HepG2 (cell line): Measurements from ENCODE around the gene CD7. TPM values are rescaled to one million over a fixed set of nuclear protein-coding genes. Genes with fewer than 3 reads are reported as not detected.

ENCODE experiments used
- ATAD3A ChIP-seq: sonication (generic); formaldehyde crosslinking; IDR thresholded peaks from 2 replicates; pipeline ENCODE4 v1.4.0; 2020; ENCODE audit warnings: missing genetic modification reagents
- CCAR2 ChIP-seq: fragments of 200-400 bp; formaldehyde crosslinking; optimal IDR thresholded peaks from 2 replicates; pipeline ENCODE3; 2018; ENCODE audit warnings: low read depth, mild to moderate bottlenecking, low read length, moderate library complexity
- FOXA1 ChIP-seq, 2 experiments: fragments of 450-650 bp in 1 of 2; sonication (generic) in 1 of 2; formaldehyde crosslinking in 1 of 2; IDR thresholded peaks; 2 replicates each; pipeline versions ENCODE4 v1.4.0 to v1.6.1; 2016 to 2020; ENCODE audit warnings: missing genetic modification reagents in 1 of 2
- FOXO1 ChIP-seq: sonication (generic); formaldehyde crosslinking; IDR thresholded peaks from 2 replicates; pipeline ENCODE4 v1.4.0; 2020; ENCODE audit warnings: missing genetic modification reagents
- FOXP1 ChIP-seq, 2 experiments: fragments of 450-650 bp in 1 of 2; IDR thresholded peaks; 2 replicates each; pipeline ENCODE4 v1.6.1; 2017 to 2018; ENCODE audit warnings: antibody characterized with exemption in 1 of 2
- GTF3A ChIP-seq: sonication (generic); formaldehyde crosslinking; conservative IDR thresholded peaks from 2 replicates; pipeline ENCODE4 v1.4.0; 2020; ENCODE audit warnings: mild to moderate bottlenecking, missing genetic modification reagents
- HDAC6 ChIP-seq: fragments of 200-600 bp; sonication (generic); IDR thresholded peaks from 2 replicates; pipeline ENCODE4 v1.7.0; 2017; ENCODE audit warnings: mild to moderate bottlenecking, antibody characterized with exemption, low read length, low read depth
- NBN ChIP-seq: fragments of 450-650 bp; conservative IDR thresholded peaks from 2 replicates; pipeline ENCODE4 v1.6.1; 2017
- NFE2 ChIP-seq: sonication (generic); formaldehyde crosslinking; IDR thresholded peaks from 2 replicates; pipeline ENCODE4 v1.4.0; 2020; ENCODE audit warnings: missing genetic modification reagents
- NR2C2 ChIP-seq: sonication (generic); formaldehyde crosslinking; IDR thresholded peaks from 2 replicates; pipeline ENCODE4 v1.4.0; 2020; ENCODE audit warnings: missing genetic modification reagents, mild to moderate bottlenecking, moderate library complexity, borderline replicate concordance
- NR2F1 ChIP-seq, 2 experiments: fragments of 450-650 bp in 1 of 2; formaldehyde crosslinking in 1 of 2; IDR thresholded peaks; 2 replicates each; pipeline versions ENCODE4 v1.5.0 to v1.6.1; 2016 to 2020; ENCODE audit warnings: mild to moderate bottlenecking in 1 of 2, missing compliant biosample characterization in 1 of 2, missing genetic modification reagents in 1 of 2, moderate library complexity in 1 of 2
- RARA ChIP-seq: IDR thresholded peaks from 2 replicates; pipeline ENCODE4 v1.6.1; 2016; ENCODE audit warnings: missing genetic modification reagents, missing compliant biosample characterization
- REXO4 ChIP-seq: sonication (generic); formaldehyde crosslinking; IDR thresholded peaks from 2 replicates; pipeline ENCODE4 v1.8.0; 2022; ENCODE audit warnings: missing genetic modification reagents, mild to moderate bottlenecking, borderline replicate concordance
- SALL1 ChIP-seq: sonication (generic); formaldehyde crosslinking; IDR thresholded peaks from 2 replicates; pipeline ENCODE4 v1.8.0; 2022; ENCODE audit warnings: mild to moderate bottlenecking, missing genetic modification reagents
- SP140L ChIP-seq: sonication (generic); formaldehyde crosslinking; IDR thresholded peaks from 2 replicates; pipeline ENCODE4 v1.4.0; 2020; ENCODE audit warnings: missing genetic modification reagents, borderline replicate concordance
- SYNCRIP ChIP-seq: fragments of 200-400 bp; formaldehyde crosslinking; IDR thresholded peaks from 2 replicates; pipeline ENCODE4 v1.6.1; 2018; ENCODE audit warnings: mild to moderate bottlenecking, low read depth, low read length; ENCODE audit not compliant: insufficient read depth
- TEAD3 ChIP-seq: optimal IDR thresholded peaks from 2 replicates; pipeline ENCODE3; 2016; ENCODE audit warnings: borderline replicate concordance
- TFE3 ChIP-seq: IDR thresholded peaks from 2 replicates; pipeline ENCODE4 v1.6.1; 2016
- ZNF136 ChIP-seq: sonication (generic); formaldehyde crosslinking; IDR thresholded peaks from 2 replicates; pipeline ENCODE4 v1.8.1; 2022; ENCODE audit warnings: low read depth, mild to moderate bottlenecking, moderate library complexity, missing genetic modification reagents
- ZNF20 ChIP-seq: sonication (generic); formaldehyde crosslinking; IDR thresholded peaks from 2 replicates; pipeline ENCODE4 v1.4.0; 2020; ENCODE audit warnings: mild to moderate bottlenecking, moderate library complexity, missing genetic modification reagents
- ZNF335 ChIP-seq: sonication (generic); formaldehyde crosslinking; IDR thresholded peaks from 2 replicates; pipeline ENCODE4 v1.4.0; 2020; ENCODE audit warnings: missing genetic modification reagents
- ZNF44 ChIP-seq: sonication (generic); formaldehyde crosslinking; IDR thresholded peaks from 2 replicates; pipeline ENCODE4 v1.5.1; 2020; ENCODE audit warnings: mild to moderate bottlenecking, missing genetic modification reagents
- ZNF557 ChIP-seq: sonication (generic); formaldehyde crosslinking; IDR thresholded peaks from 2 replicates; pipeline ENCODE4 v1.4.0; 2020; ENCODE audit warnings: missing genetic modification reagents
- ZNF75D ChIP-seq: sonication (generic); formaldehyde crosslinking; IDR thresholded peaks from 2 replicates; pipeline ENCODE4 v1.8.1; 2023; ENCODE audit warnings: missing genetic modification reagents, mild to moderate bottlenecking, borderline replicate concordance
- polyA plus RNA-seq, 8 experiments: library from polyadenylated mRNA; depleted of rRNA in 3 of 8; stranded (reverse) in 7 of 8; unstranded in 1 of 8; fragments of >200 nt; fragmentation: Illumina TruSeq in 4 of 8; extraction: Trizol in 4 of 8; gene quantifications; 2 replicates each; pipeline versions ENCODE4 v1.2.1 to v1.2.3, GENCODE V29; 2011 to 2016; ENCODE audit warnings: low read depth in 4 of 8, missing spikeins in 1 of 8, mixed read lengths in 1 of 8; ENCODE audit not compliant: insufficient read depth in 1 of 8
- total RNA-seq, 5 experiments: library from RNA; depleted of rRNA; stranded (reverse); fragments of >200 nt; fragmentation: Illumina TruSeq; extraction: Trizol; gene quantifications; 2 replicates each; pipeline ENCODE4 v1.2.3, GENCODE V29; 2016; ENCODE audit warnings: low read depth in 1 of 5
- TF ChIP-seq, protein P1 (sequence below): sonication (generic); formaldehyde crosslinking; IDR thresholded peaks from 2 replicates; pipeline ENCODE4 v1.4.0; 2020; ENCODE audit warnings: missing genetic modification reagents, borderline replicate concordance
- TF ChIP-seq, protein P2 (sequence below): sonication (generic); formaldehyde crosslinking; IDR thresholded peaks from 2 replicates; pipeline ENCODE4 v1.5.0; 2020; ENCODE audit warnings: mild to moderate bottlenecking, missing genetic modification reagents, borderline replicate concordance

CD7 gene
- total and polyA plus RNA-seq, 2 of the 13 experiments (the other 11 are each of a cell fraction or from before 2014, with no cell fraction given): 67.6 to 76.4 TPM

DNA sequence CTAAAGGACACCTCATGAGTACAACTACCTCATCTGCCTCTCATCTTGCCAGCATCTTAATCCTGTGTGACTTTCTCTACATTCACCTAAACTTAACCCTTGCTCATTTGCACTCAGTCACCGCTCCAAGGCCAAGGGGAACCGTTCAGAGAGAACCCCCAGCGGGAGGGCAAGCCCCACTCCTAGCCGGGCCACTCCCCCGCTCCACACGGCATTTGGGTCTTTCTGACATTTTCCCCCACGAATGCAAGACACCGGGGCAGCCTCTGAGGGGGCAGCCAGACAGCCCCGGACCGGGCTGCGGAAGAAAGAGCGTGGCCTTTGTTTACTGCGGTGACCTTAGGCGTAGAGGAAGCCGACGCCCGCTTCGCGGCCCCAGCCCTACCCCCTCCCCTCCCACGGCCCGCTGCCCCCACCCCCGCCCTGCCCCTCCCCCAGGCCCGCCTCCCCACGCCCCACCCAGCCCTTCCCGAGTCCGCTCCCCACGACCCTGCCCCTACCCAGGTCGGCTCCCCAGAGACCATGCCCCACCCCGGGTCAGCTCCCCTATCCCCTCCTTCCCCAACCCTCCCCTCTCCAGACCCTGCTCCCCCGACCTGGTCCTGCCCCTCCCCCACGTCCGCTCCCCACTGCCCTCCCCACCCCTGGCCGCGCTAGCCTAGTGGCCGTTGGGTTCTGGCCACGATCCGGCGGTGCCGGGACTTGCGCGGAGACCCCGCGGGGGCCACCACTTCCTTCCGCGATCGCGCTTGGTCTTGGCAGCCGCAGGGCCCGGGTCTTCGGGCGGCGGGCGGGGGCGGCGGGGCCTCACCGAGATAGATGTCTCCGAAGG is 44.7 kb downstream of the CD7 start (continued):
- TF ChIP-seq FOXO1 (CRISPR knock-in tag): 0 out of 2 replicates have a peak, but pooled peaks have one; percentile 19
- no peak for TF ChIP-seq NR2C2 (CRISPR knock-in tag)
- no peak for TF ChIP-seq NFE2 (CRISPR knock-in tag)
- TF ChIP-seq, protein P1, sequence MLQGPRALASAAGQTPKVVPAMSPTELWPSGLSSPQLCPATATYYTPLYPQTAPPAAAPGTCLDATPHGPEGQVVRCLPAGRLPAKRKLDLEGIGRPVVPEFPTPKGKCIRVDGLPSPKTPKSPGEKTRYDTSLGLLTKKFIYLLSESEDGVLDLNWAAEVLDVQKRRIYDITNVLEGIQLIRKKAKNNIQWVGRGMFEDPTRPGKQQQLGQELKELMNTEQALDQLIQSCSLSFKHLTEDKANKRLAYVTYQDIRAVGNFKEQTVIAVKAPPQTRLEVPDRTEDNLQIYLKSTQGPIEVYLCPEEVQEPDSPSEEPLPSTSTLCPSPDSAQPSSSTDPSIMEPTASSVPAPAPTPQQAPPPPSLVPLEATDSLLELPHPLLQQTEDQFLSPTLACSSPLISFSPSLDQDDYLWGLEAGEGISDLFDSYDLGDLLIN (CRISPR knock-in tag): no peak
- TF ChIP-seq ZNF75D (CRISPR knock-in tag): no peak
- no peak for TF ChIP-seq HDAC6
- TF ChIP-seq GTF3A (CRISPR knock-in tag): no peak
- TF ChIP-seq ZNF335 (CRISPR knock-in tag): no peak
- TF ChIP-seq ZNF136 (CRISPR knock-in tag): 0 out of 2 replicates have a peak, but pooled peaks have one; percentile 12
- TF ChIP-seq TEAD3 (CRISPR knock-in tag): peak; percentile 8
- TF ChIP-seq FOXP1 (IDR thresholded peaks at IDR 0.05): no peak
- TF ChIP-seq FOXP1 (CRISPR knock-in tag; IDR thresholded peaks at IDR 0.05): peak; percentile 47
- no peak for TF ChIP-seq NBN
- TF ChIP-seq, protein P2, sequence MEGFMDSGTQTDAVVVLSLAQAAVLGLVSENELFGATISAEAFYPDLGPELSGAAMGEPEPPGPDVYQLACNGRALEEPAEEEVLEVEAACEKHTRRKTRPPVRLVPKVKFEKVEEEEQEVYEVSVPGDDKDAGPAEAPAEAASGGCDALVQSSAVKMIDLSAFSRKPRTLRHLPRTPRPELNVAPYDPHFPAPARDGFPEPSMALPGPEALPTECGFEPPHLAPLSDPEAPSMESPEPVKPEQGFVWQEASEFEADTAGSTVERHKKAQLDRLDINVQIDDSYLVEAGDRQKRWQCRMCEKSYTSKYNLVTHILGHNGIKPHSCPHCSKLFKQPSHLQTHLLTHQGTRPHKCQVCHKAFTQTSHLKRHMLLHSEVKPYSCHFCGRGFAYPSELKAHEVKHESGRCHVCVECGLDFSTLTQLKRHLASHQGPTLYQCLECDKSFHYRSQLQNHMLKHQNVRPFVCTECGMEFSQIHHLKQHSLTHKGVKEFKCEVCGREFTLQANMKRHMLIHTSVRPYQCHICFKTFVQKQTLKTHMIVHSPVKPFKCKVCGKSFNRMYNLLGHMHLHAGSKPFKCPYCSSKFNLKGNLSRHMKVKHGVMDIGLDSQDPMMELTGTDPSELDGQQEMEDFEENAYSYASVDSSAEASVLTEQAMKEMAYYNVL (CRISPR knock-in tag): peak; percentile 1; the same call in 1 of the 2 replicates
- TF ChIP-seq ZNF20 (CRISPR knock-in tag): peak; percentile 68
- TF ChIP-seq SALL1: peak; percentile 33; the same call in 1 of the 2 replicates
- no peak for TF ChIP-seq ZNF44 (CRISPR knock-in tag)
- TF ChIP-seq FOXA1 (IDR thresholded peaks at IDR 0.05): no peak
- TF ChIP-seq FOXA1 (CRISPR knock-in tag; IDR thresholded peaks at IDR 0.05): no peak
- TF ChIP-seq RARA (CRISPR knock-in tag): peak; percentile 38; the same call in 1 of the 2 replicates
- TF ChIP-seq REXO4 (CRISPR knock-in tag): no peak
- 0 out of 2 replicates have a peak, but pooled peaks have one; percentile 34 for TF ChIP-seq ZNF557 (CRISPR knock-in tag)
- TF ChIP-seq SYNCRIP: no peak
- no peak for TF ChIP-seq SP140L (CRISPR knock-in tag)
- peak; percentile 22; the same call in 1 of the 2 replicates for TF ChIP-seq TFE3 (CRISPR knock-in tag)
- peak; percentile 54 to 61; a peak in 2 of 4 replicates for TF ChIP-seq NR2F1 (CRISPR knock-in tag; IDR thresholded peaks at IDR 0.05)
- no peak for TF ChIP-seq ATAD3A (CRISPR knock-in tag)
- no peak for TF ChIP-seq CCAR2
